GM12878 (cell line): ENCODE measurements around the gene VTCN1. TPM values are rescaled to one million over a fixed set of nuclear protein-coding genes. Genes with fewer than 3 reads are reported as not detected.

Experiments used
- ATAC-seq: fragments of 200-7000 bp; cut with Tn5 transposase; 3 replicates; pipeline ENCODE4 v1.9.1; 2020; ENCODE audit warnings: mild to moderate bottlenecking, moderate library complexity
- BruUV-seq: library from RNA; stranded (reverse); fragments of 400-500 nt; replicated peaks from 2 replicates; lab custom pipeline; 2021; lab: Mats Ljungman, UMichigan
- CTCF ChIA-PET: fragments of 300-600 bp; sonication (Branson Sonifier 250); formaldehyde crosslinking; extraction: SDS; loops from one replicate; lab custom pipeline; 2021; ENCODE audit warnings: inconsistent platforms; lab: Yijun Ruan, JAX
- POLR2A ChIA-PET: fragments of 350-600 bp; formaldehyde crosslinking; extraction: SDS; loops from one replicate; lab custom pipeline; 2021; ENCODE audit warnings: inconsistent platforms; lab: Charles Lee
- RAD21 ChIA-PET: fragments of 300-600 bp; sonication (Branson Sonifier 250); formaldehyde crosslinking; loops from one replicate; lab custom pipeline; 2023; ENCODE audit warnings: antibody characterized with exemption; ENCODE audit not compliant: unreplicated experiment; lab: Charles Lee
- SMC1A ChIA-PET: fragments of 300-600 bp; sonication (Branson Sonifier 250); formaldehyde crosslinking; loops from one replicate; lab custom pipeline; 2023; ENCODE audit not compliant: unreplicated experiment, uncharacterized antibody; lab: Charles Lee
- DNase-seq: peaks from one replicate; pipeline ENCODE4 v3.0.0-alpha.2; 2011; ENCODE audit warnings: low read depth, low spot score
- FAIRE-seq: peaks from 3 replicates; lab custom pipeline; 2011; peaks lifted over from hg19 to GRCh38; lab: Jason Lieb, UNC
- H2AFZ ChIP-seq: 2 replicates; pipeline ENCODE4 v1.6.0; 2011; ENCODE audit warnings: low read depth, low read length, control low read depth; ENCODE audit not compliant: control insufficient read depth
- H3K27ac ChIP-seq: 2 replicates; pipeline ENCODE4 v1.5.1; 2011; ENCODE audit warnings: control low read depth; ENCODE audit not compliant: control insufficient read depth, insufficient read depth
- H3K27me3 ChIP-seq, 2 experiments: replicated peaks in 1 of 2; 2 replicates each; pipeline versions ENCODE4 v1.6.0 to v1.6.1; 2011; ENCODE audit warnings: low read length in 1 of 2; ENCODE audit not compliant: control insufficient read depth in 2 of 2, insufficient read depth in 2 of 2
- H3K36me3 ChIP-seq, 2 experiments: 2 replicates each; pipeline ENCODE4 v1.5.1; 2011; ENCODE audit warnings: low read length in 1 of 2; ENCODE audit not compliant: control insufficient read depth in 2 of 2, insufficient read depth in 2 of 2
- H3K4me1 ChIP-seq: 2 replicates; pipeline ENCODE4 v1.6.1; 2011; ENCODE audit warnings: mild to moderate bottlenecking, low read length, moderate library complexity, mixed read lengths; ENCODE audit not compliant: control insufficient read depth, insufficient read depth
- H3K4me2 ChIP-seq: 2 replicates; pipeline ENCODE4 v1.6.0; 2011; ENCODE audit warnings: control low read depth; ENCODE audit not compliant: control insufficient read depth, insufficient read depth
- H3K4me3 ChIP-seq: fragments of 200-600 bp; sonication (generic); 2 replicates; pipeline ENCODE4 v1.5.1; 2016
- H3K79me2 ChIP-seq: 2 replicates; pipeline ENCODE4 v1.6.0; 2011; ENCODE audit warnings: low read length; ENCODE audit not compliant: control insufficient read depth, insufficient read depth
- H3K9ac ChIP-seq: 2 replicates; pipeline ENCODE4 v1.8.0; 2011; ENCODE audit warnings: low read length, control low read depth, mixed read lengths; ENCODE audit not compliant: control insufficient read depth, insufficient read depth
- H3K9me3 ChIP-seq: replicated peaks from 3 replicates; pipeline ENCODE4 v1.5.1; 2011; ENCODE audit warnings: mild to moderate bottlenecking, low read length; ENCODE audit not compliant: control insufficient read depth, insufficient read depth
- H4K20me1 ChIP-seq: 2 replicates; pipeline ENCODE4 v1.6.0; 2011; ENCODE audit not compliant: control insufficient read depth, insufficient read depth
- BACH1 ChIP-seq: fragments of 450-650 bp; IDR thresholded peaks from 2 replicates; pipeline ENCODE4 v1.6.1; 2017; ENCODE audit warnings: mild to moderate bottlenecking, borderline replicate concordance
- CBX3 ChIP-seq: fragments of 200-600 bp; sonication (generic); IDR thresholded peaks from 2 replicates; pipeline ENCODE4 v1.6.1; 2016; ENCODE audit warnings: low read depth, borderline replicate concordance
- DPF2 ChIP-seq: fragments of 450-650 bp; IDR thresholded peaks from 2 replicates; pipeline ENCODE4 v1.6.1; 2017; ENCODE audit warnings: mild to moderate bottlenecking
- ETV6 ChIP-seq, 2 experiments: fragments of 450-650 bp in 1 of 2; IDR thresholded peaks in 1 of 2; conservative IDR thresholded peaks in 1 of 2; 2 replicates each; pipeline ENCODE4 v1.6.1; 2014; ENCODE audit warnings: antibody characterized with exemption in 1 of 2, borderline replicate concordance in 1 of 2, low read depth in 1 of 2, mild to moderate bottlenecking in 1 of 2, moderate library complexity in 1 of 2
- GABPA ChIP-seq: IDR thresholded peaks from 2 replicates; pipeline ENCODE4 v1.6.1; 2014; ENCODE audit warnings: antibody characterized with exemption, low read depth, mild to moderate bottlenecking, inconsistent platforms
- IKZF2 ChIP-seq, 2 experiments: fragments of 450-650 bp; IDR thresholded peaks; 2 replicates each; pipeline ENCODE4 v1.6.1; 2017; ENCODE audit warnings: mild to moderate bottlenecking in 2 of 2, moderate library complexity in 2 of 2
- KDM1A ChIP-seq: fragments of 200-600 bp; sonication (generic); IDR thresholded peaks from 2 replicates; pipeline ENCODE4 v1.6.1; 2016; ENCODE audit warnings: borderline replicate concordance
- LARP7 ChIP-seq: fragments of 450-650 bp; IDR thresholded peaks from 2 replicates; pipeline ENCODE4 v1.6.1; 2017; ENCODE audit warnings: mild to moderate bottlenecking
- PAX8 ChIP-seq: fragments of 450-650 bp; IDR thresholded peaks from 2 replicates; pipeline ENCODE4 v1.6.1; 2017; ENCODE audit warnings: mild to moderate bottlenecking, moderate library complexity
- RBBP5 ChIP-seq: fragments of 200-600 bp; sonication (generic); conservative IDR thresholded peaks from 2 replicates; pipeline ENCODE4 v1.6.1; 2016
- SRF ChIP-seq, 2 experiments: IDR thresholded peaks; 2 replicates each; pipeline ENCODE4 v1.6.1; 2011; ENCODE audit warnings: low read depth in 2 of 2, low read length in 2 of 2, mild to moderate bottlenecking in 1 of 2, moderate library complexity in 1 of 2
- YY1 ChIP-seq: IDR thresholded peaks from 2 replicates; pipeline ENCODE4 v1.6.1; 2011; ENCODE audit warnings: low read depth, mild to moderate bottlenecking, low read length
- WGBS: methylation state at CpG from one replicate; pipeline ENCODE4 v1.1.6; 2016; ENCODE audit warnings: low lambda C conversion rate; ENCODE audit not compliant: insufficient replicate concordance, insufficient coverage; ENCODE audit errors: missing lambda C conversion rate; 5-methylcytosine and 5-hydroxymethylcytosine counted together
- in situ Hi-C: fragments of 300-500 bp; cut with MboI; formaldehyde crosslinking; loops from 9 replicates; pipeline ENCODE4 v1.14.3; 2018; ENCODE audit warnings: mixed read lengths
- intact Hi-C: fragments of 100-400 bp; cut with micrococcal nuclease; formaldehyde crosslinking; loops from one replicate; pipeline ENCODE4 v1.14.2; 2022; ENCODE audit not compliant: unreplicated experiment
- polyA plus RNA-seq, 11 experiments: library from polyadenylated mRNA; depleted of rRNA in 4 of 11; unstranded in 6 of 11; stranded (reverse) in 5 of 11; fragments of >200 nt; fragmentation: Nextera tagmentation in 4 of 11; fragmentation: Illumina TruSeq in 1 of 11; extraction: Ambion mirVana in 4 of 11; extraction: Trizol in 1 of 11; gene quantifications; 1 replicate in 1 of 11; 2 replicates in 10 of 11; pipeline versions ENCODE4 v1.2.1 to v1.2.3, GENCODE V29; 2011 to 2016; ENCODE audit warnings: inconsistent platforms in 2 of 11, missing spikeins in 2 of 11, low read depth in 1 of 11
- total RNA-seq, 4 experiments: library from RNA; depleted of rRNA in 3 of 4; stranded (reverse); fragments of >200 nt in 3 of 4; fragmentation: Illumina TruSeq in 1 of 4; extraction: Trizol in 1 of 4; gene quantifications; 2 replicates each; pipeline versions ENCODE4 v1.2.1 to v1.2.3, GENCODE V29; 2013 to 2021
- TF ChIP-seq, protein P1 (sequence below): IDR thresholded peaks from 2 replicates; pipeline ENCODE4 v1.6.1; 2012; ENCODE audit warnings: low read depth, low read length, improper control_type of control experiment
- TF ChIP-seq, protein P2 (sequence below): IDR thresholded peaks from 2 replicates; pipeline ENCODE4 v1.6.1; 2011; ENCODE audit warnings: borderline replicate concordance, low read depth, mild to moderate bottlenecking, moderate library complexity, low read length; ENCODE audit not compliant: insufficient read depth, poor library complexity, severe bottlenecking
- TF ChIP-seq, protein P3 (sequence below): fragments of 450-650 bp; IDR thresholded peaks from 2 replicates; pipeline ENCODE4 v1.6.1; 2016; ENCODE audit warnings: mild to moderate bottlenecking, moderate library complexity, borderline replicate concordance

Gene VTCN1
- total and polyA plus RNA-seq, 10 of the 15 experiments (the other 5 are each of a cell fraction or from before 2014, with no cell fraction given): not detected

DNA sequence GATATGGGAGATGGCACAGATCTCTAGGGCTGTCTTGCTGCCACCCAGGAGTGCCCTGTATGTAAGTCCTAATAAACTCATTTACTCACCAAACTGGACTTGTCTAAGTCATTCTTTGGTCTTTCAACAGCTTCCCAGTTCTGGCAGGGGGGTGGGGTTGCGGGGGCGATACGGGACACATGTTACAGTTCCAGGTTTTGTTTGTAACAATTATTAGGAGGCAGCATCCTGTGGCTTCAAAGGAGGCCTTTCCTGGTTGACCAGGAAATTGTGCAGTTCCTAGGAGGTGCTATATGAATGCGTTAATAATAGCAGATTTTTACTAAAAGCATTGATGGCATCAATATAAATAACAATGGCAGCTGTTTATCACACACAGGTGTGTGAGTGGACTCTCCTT, 46.5 kb downstream of the VTCN1 start (continued):
- no peak for TF ChIP-seq CBX3
- TF ChIP-seq, protein P1, sequence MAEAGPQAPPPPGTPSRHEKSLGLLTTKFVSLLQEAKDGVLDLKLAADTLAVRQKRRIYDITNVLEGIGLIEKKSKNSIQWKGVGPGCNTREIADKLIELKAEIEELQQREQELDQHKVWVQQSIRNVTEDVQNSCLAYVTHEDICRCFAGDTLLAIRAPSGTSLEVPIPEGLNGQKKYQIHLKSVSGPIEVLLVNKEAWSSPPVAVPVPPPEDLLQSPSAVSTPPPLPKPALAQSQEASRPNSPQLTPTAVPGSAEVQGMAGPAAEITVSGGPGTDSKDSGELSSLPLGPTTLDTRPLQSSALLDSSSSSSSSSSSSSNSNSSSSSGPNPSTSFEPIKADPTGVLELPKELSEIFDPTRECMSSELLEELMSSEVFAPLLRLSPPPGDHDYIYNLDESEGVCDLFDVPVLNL: no peak
- TF ChIP-seq PAX8: no peak
- TF ChIP-seq GABPA: no peak

DNA sequence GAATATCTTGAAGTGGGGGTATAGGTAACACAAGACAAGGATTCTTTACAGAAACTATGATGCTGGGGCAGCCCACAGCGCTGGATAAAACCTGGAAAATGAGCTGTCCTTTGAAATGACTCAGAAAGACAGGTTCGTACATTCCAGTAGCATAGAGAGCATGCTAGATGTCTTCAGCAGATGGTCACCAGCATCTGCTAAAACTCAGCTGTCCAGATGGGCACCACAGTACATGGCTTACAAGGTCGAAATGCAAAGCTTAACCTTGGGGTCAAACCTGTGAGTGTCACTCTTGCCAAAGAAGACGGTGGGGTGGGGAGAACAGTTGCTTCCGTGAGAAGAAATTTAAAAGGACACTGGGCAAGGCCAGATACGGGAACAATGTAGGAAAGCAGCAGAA, 47.9 kb downstream of the VTCN1 start:
- TF ChIP-seq DPF2 (no peak), LARP7 (no peak), SRF (IDR thresholded peaks at IDR 0.05; ENCODE audit: low read depth in 2 of 2, low read length in 2 of 2) (no peak), YY1 (no peak), IKZF2 (IDR thresholded peaks at IDR 0.05) (no peak), ETV6 (conservative IDR thresholded peaks at IDR 0.05 in 1 of 2, IDR thresholded peaks at IDR 0.05 in 1 of 2; ENCODE audit: borderline replicate concordance in 1 of 2, low read depth in 1 of 2) (no peak), RBBP5 (no peak), KDM1A (no peak), BACH1 (no peak)
- TF ChIP-seq, protein P2, sequence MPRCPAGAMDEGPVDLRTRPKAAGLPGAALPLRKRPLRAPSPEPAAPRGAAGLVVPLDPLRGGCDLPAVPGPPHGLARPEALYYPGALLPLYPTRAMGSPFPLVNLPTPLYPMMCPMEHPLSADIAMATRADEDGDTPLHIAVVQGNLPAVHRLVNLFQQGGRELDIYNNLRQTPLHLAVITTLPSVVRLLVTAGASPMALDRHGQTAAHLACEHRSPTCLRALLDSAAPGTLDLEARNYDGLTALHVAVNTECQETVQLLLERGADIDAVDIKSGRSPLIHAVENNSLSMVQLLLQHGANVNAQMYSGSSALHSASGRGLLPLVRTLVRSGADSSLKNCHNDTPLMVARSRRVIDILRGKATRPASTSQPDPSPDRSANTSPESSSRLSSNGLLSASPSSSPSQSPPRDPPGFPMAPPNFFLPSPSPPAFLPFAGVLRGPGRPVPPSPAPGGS: no peak
- TF ChIP-seq, protein P3, sequence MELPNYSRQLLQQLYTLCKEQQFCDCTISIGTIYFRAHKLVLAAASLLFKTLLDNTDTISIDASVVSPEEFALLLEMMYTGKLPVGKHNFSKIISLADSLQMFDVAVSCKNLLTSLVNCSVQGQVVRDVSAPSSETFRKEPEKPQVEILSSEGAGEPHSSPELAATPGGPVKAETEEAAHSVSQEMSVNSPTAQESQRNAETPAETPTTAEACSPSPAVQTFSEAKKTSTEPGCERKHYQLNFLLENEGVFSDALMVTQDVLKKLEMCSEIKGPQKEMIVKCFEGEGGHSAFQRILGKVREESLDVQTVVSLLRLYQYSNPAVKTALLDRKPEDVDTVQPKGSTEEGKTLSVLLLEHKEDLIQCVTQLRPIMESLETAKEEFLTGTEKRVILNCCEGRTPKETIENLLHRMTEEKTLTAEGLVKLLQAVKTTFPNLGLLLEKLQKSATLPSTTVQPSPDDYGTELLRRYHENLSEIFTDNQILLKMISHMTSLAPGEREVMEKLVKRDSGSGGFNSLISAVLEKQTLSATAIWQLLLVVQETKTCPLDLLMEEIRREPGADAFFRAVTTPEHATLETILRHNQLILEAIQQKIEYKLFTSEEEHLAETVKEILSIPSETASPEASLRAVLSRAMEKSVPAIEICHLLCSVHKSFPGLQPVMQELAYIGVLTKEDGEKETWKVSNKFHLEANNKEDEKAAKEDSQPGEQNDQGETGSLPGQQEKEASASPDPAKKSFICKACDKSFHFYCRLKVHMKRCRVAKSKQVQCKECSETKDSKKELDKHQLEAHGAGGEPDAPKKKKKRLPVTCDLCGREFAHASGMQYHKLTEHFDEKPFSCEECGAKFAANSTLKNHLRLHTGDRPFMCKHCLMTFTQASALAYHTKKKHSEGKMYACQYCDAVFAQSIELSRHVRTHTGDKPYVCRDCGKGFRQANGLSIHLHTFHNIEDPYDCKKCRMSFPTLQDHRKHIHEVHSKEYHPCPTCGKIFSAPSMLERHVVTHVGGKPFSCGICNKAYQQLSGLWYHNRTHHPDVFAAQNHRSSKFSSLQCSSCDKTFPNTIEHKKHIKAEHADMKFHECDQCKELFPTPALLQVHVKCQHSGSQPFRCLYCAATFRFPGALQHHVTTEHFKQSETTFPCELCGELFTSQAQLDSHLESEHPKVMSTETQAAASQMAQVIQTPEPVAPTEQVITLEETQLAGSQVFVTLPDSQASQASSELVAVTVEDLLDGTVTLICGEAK: no peak
- Histone ChIP-seq H4K20me1 (no peaks in the 10 kb centered on the region), H2AFZ (no peak overlapping the region), H3K4me3 (no peak overlapping the region), H3K27me3 (peaks cover 0 to 1% of the 10 kb centered on the region in 2 experiments; a peak in 1 of 4 replicates), H3K9me3 (no peaks in the 10 kb centered on the region), H3K4me1 (no peaks in the 10 kb centered on the region), H3K4me2 (no peak overlapping the region), H3K27ac (no peak overlapping the region), H3K9ac (no peak overlapping the region), H3K79me2 (no peaks in the 10 kb centered on the region), H3K36me3 (no peaks in the 10 kb centered on the region)
- ChIA-PET CTCF (no interaction called here), RAD21 (no interaction called here), SMC1A (interaction anchor here (1.5 kb wide), 1 partner anchor 10 kb away, joined by 3 read pairs; no protein-coding TSS in a partner anchor), POLR2A (no interaction called here)
- DNase-seq: no peak
- intact Hi-C loops: no loop called here
- in situ Hi-C loops: no loop called here
- no peak for ATAC-seq
- FAIRE-seq: no peak
- BruUV-seq: no TSS peak
- 20% methylated on average over 6 of the region's 6 CpGs for WGBS
